GM18508 (cell line): Measurements from ENCODE around the gene AFF2.

Experiments
- ATAC-seq: cut with Tn5 transposase; IDR thresholded peaks from one replicate; pipeline ENCODE4 v1.9.1; 2021; ENCODE audit warnings: moderate number of reproducible peaks; ENCODE audit not compliant: insufficient read depth, unreplicated experiment

The AFF2 gene

DNA sequence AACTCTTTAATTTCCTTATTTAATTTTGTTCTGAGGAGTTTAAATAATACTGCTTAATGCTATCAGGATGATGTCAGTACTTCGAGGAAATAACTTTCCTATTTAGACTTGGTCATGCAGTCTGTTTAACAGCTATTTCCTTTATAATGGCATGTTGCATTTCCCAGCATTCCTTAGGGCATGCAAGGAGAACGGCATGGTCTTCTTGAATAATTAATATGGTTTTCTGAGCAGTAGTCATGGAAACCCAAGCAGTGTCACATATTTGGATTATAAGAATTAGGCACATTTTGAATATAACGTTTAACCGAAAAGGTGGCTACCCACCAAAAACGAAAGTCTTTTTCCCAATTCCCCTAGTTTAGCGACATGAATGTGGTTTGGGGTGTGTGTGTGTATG lies 76.0 kb downstream of the AFF2 start:
- no peak for ATAC-seq

DNA sequence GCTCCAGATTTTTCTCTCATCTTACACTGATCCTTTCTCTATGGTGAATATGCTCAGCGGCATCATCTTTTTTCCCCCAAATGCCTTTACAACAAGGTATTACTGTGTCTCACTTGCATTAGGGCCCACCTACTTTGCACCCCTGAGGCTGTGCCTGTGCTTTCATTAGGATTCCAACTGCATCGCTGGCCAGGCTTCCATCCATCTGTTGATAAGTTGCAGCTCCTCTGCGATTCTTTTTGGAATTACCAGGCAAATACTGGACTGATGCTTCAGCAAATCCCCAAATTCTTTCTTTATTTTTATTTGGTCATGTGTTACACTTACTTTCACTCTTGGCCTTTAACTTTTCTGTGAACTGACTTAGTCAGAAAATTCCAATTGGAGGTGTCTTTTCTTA lies 77.3 kb downstream of the AFF2 start:
- no peak for ATAC-seq

GRCh38 chrX:148580016-148580415 lies 79.6 kb downstream of the AFF2 start:
- ATAC-seq: no peak

DNA sequence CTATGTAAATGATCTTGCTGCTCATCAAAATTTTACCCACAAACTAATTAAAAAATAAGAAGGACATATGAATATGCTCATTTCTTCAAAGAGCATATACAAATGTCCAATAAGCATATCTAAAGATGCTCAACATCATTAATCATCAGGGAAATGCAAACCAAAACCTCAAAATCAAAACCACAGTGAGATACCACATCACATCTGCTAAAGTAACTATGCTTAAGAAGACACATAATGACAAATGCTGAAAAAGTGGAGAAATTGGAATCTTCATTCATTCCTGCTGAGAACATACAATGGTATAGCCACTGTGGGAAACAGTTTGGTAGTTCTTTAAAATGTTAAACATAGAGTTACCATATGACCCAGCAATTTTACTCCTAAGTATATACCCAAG lies 81.9 kb downstream of the AFF2 start:
- ATAC-seq: no peak

DNA sequence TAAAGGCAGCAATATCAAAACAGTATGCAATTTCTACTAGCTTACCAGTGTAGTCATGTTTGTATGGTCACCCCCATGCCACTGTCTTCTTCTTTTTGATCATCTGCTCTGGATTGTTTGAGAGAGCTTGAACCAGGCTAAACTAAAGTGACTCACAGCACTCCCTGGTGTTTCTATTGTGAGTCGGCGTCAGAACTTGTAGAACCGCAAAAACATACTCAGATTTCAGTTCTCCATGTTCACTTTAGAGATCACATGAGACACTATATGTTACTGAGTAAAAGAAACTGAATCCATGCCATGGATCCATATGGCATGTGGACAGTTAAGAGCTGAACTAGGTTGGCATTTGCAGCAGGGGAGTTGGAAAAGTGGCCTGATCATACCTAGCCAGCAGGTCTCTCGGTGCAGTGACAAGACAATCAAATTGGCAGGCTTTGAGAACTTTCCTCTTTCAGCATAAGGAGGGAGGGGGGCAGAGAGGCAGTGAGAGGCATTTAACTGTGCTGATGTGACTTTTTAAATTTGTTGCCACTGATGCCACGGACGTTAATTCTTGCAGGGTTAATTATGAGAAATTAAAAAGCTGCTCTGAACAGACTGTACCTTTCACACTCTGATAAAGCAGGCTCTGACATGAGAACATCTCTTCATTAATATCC lies 88.4 kb downstream of the AFF2 start:
- no peak for ATAC-seq

- ATAC-seq: no peak
Observed at GRCh38 chrX:148592595-148592994, 92.2 kb downstream of the AFF2 start.

- ATAC-seq: no peak
Observed at GRCh38 chrX:148593146-148593545, 92.7 kb downstream of the AFF2 start.

DNA sequence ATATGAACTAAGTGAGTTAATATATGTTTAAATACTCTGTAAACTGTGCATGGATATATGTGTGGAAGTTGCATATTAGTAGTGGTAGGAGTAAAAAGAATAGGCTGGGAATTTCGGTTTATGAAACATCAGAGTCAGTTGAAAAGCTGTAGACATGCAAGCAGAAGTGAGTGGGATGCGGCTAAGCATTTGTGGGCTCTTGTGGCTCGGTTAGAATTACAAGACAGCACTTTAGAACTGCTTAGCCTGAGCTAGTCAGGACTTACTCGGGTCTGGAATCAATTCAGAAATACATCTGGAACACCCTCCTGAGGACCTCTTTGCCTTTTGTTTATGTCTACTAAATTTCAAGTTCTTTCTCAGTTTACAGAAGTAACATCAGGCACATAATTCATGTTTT lies 93.6 kb downstream of the AFF2 start:
- ATAC-seq: no peak

GRCh38 chrX:148599404-148599803 lies 99.0 kb downstream of the AFF2 start:
- ATAC-seq: no peak

DNA sequence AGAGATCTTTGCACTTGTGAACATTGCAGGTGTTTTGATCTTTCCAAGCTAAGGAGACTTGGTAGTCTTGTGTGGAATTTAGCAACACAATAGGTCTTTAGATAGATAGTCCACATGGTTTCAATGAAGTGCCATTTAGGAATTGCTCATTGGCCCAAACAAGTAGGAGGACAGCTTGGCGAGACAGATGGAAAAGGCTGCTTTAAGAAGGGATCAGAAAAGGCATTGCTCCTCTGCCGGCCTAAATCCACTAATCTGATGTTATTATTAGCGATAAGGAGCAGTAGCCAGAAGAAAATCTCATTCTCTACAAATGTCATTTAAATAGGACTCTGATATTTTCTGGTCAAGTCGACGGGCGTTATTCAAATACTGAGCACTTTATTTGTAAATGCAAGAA lies 99.7 kb downstream of the AFF2 start:
- no peak for ATAC-seq

DNA sequence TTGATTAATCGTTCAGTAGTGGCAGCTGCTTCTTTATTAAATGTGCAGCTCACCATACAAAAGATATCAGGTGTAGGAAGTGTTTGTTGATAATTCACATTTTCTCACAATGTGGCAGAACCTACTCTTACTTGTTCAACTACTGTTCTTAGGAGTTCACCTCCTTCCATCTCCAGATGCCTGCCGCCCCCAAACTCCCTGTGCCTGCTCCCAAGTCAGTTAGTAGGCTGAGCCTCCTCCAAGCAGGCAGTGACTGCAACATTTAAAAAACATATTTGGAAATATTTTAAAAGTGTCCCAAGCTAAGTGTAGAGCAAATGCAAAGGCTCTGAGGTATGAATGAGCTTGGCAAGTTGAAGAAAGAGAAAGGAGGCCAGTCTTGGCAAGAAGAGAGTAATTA lies 100.2 kb downstream of the AFF2 start:
- no peak for ATAC-seq

GRCh38 chrX:148601034-148601433 lies 100.6 kb downstream of the AFF2 start:
- ATAC-seq: no peak

DNA sequence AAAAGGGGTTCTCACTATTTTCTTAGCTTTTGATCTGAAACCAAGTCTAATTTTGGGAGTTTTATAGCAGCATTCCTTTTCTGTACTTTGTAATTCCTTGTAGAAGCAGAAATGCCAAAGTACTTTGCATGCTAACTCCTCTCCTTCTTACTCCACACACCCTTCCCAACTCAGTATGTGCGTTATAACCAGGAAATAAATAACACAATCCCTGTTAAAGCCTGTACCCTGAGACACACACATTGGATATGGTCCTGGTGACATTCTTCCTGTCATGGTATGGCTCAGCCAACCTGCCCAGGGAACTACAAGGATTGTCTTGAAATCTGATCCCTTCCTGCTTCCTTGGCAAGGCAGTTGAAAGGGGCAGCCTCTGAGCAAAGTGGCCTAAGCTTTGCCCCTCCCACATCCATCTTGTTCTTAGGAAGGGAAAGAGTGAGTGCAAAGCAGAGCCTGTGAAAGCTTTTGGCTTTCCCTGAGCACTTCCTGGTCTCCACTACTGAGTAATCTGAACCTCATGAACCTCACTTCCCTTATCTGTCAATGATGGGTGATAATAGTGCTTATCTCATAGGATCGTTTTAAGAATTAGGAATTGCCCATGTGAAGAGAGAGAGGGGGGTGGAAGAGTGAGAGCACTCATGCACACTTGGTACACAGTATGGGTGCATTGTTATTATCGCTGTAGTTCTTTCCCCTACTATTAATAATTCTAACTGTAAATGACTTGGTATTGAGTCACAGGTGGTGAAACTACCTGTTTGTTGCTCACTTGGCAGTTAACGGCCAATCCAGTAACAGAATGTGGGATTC lies 109.3 kb downstream of the AFF2 start:
- peak; percentile 70 for ATAC-seq

DNA sequence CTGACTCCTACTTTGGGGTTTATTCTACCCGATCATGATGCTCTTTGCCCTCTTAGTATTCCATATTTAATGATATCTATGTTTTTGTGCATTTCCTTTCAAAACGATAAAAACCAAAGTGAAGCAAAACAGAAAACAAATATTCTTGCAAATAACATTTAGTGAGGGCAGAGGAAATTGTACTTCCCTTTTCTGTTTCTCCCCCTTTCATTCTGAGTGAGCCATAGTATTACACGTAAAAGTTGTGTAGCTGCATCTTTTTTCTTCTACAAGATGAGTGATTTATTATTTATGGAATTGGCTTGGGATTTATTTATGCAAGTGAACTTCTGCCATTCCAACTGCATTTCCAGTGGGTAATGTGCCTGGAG lies 109.9 kb downstream of the AFF2 start:
- peak; percentile 52 for ATAC-seq

GRCh38 chrX:148611993-148612392 lies 111.6 kb downstream of the AFF2 start:
- no peak for ATAC-seq

DNA sequence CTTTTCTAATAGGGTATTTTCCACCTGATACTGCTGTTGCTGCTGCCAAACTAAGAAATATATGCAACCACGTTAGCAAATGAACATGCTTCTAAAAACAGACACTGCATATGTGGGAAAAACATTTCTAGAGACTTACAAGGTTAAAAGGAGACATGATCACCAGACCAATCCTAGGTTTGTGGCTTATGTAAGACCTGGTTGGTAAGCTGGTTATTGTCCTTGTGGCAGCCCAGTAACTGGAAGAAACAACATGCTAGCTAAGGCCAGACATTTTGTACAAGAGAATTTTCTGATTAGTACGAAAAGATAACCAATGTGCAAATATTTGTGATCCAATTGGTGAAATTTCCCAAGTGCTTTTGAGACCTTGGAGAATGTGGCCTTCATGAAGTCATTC lies 112.0 kb downstream of the AFF2 start:
- ATAC-seq: no peak

DNA sequence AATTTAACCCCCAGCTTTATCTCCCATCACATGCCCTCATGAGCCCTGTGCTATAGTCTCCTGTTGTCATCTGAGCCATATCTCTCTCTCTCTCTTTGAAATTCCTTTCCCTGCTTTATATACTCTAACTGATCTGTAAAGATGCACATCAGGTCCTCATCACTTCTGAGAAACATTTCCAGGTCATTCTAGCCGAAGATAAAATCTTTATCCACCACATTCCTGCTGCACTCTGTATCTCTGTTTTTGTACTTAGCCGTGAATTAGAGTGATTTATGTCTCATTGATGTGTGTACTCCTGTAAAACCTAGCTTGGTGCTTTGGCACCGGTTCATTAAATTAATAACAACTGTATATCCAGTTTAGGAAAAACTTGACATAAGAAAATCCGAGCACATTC lies 113.2 kb downstream of the AFF2 start:
- no peak for ATAC-seq

DNA sequence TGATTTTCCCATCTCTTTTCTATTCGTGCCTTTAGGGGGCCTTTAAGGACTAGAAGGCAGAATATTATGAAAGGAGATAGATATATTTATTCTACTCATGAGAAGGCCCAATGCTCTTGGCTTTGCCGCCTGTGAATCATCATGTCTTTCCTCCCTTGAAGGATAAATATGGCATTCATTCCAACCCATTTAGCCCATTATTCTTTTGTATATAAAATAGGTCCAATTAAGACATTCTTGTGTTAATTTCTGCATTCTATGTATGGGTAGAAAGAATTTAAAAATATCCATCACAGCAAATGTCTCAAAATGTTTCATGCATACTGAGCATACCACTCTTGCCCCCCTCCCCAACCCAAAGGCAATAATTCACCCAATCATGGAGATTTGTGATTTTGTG lies 115.1 kb downstream of the AFF2 start:
- ATAC-seq: no peak

- no peak for ATAC-seq
Observed at GRCh38 chrX:148618470-148619445, 118.3 kb downstream of the AFF2 start.

DNA sequence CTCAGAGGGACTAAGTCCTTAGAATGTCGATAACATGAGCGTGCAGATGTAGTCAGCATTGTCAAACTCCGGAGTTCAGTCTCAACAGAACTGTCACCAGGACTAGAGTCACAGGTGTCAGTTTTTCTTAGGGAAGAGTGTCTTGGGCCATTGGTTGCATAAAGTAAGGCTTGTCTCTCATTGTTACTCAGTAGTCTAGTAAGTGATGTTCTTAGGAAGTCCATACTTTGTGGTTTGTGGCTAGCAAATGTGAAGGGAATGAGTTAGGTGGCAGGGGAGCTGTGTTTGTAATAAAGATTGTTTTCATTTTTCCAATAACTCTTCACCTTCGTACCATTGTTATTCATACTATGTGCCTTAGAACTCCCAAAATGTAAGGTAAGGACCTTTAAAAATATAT lies 119.6 kb downstream of the AFF2 start:
- ATAC-seq: no peak

- no peak for ATAC-seq
Observed at GRCh38 chrX:148624951-148625474, 124.6 kb downstream of the AFF2 start.
